HepG2 (cell line): Measurements from ENCODE around the gene PFKL. TPM values are rescaled to one million over a fixed set of nuclear protein-coding genes. Genes with fewer than 3 reads are reported as not detected.
"Not testable (repeated sequence)": the region's sequence is repeated elsewhere in the genome, so short reads cannot be mapped to it uniquely, and the experiment has no call there.

ENCODE experiments used
- BCL3 ChIP-seq: sonication (generic); formaldehyde crosslinking; IDR thresholded peaks from 2 replicates; pipeline ENCODE4 v1.5.1; 2020; ENCODE audit warnings: mild to moderate bottlenecking, missing genetic modification reagents, moderate library complexity
- BCL6 ChIP-seq: IDR thresholded peaks from 2 replicates; pipeline ENCODE4 v1.6.1; 2016; ENCODE audit warnings: missing genetic modification reagents, missing compliant biosample characterization
- CEBPB ChIP-seq: IDR thresholded peaks from 2 replicates; pipeline ENCODE4 v1.6.1; 2011; ENCODE audit warnings: low read depth, low read length, improper control_type of control experiment, borderline replicate concordance
- ERF ChIP-seq: IDR thresholded peaks from 2 replicates; pipeline ENCODE4 v1.6.1; 2018; ENCODE audit warnings: missing biosample characterization, missing genetic modification reagents
- FOXC1 ChIP-seq: sonication (generic); formaldehyde crosslinking; IDR thresholded peaks from 2 replicates; pipeline ENCODE4 v1.8.0; 2022; ENCODE audit warnings: mild to moderate bottlenecking, missing genetic modification reagents, borderline replicate concordance
- FOXK1 ChIP-seq: sonication (generic); formaldehyde crosslinking; IDR thresholded peaks from 2 replicates; pipeline ENCODE4 v1.4.0; 2020; ENCODE audit warnings: low read depth, missing genetic modification reagents, borderline replicate concordance
- GATAD2A ChIP-seq: IDR thresholded peaks from 2 replicates; pipeline ENCODE4 v1.6.1; 2016
- IRF9 ChIP-seq: sonication (generic); formaldehyde crosslinking; IDR thresholded peaks from 2 replicates; pipeline ENCODE4 v1.8.0; 2022; ENCODE audit warnings: missing genetic modification reagents, mild to moderate bottlenecking, borderline replicate concordance
- LCORL ChIP-seq, 2 experiments: fragments of 450-650 bp in 1 of 2; sonication (generic) in 1 of 2; formaldehyde crosslinking in 1 of 2; IDR thresholded peaks; 2 replicates each; pipeline versions ENCODE4 v1.5.0 to v1.6.1; 2017 to 2020; ENCODE audit warnings: antibody characterized with exemption in 1 of 2, missing genetic modification reagents in 1 of 2
- PATZ1 ChIP-seq: sonication (generic); formaldehyde crosslinking; IDR thresholded peaks from 2 replicates; pipeline ENCODE4 v1.4.0; 2020; ENCODE audit warnings: missing genetic modification reagents
- POLR2A ChIP-seq, 2 experiments: IDR thresholded peaks; 2 replicates each; pipeline ENCODE4 v1.6.1; 2011; ENCODE audit warnings: low read depth in 2 of 2, low read length in 2 of 2, mild to moderate bottlenecking in 1 of 2, moderate library complexity in 1 of 2; ENCODE audit not compliant: insufficient read depth in 1 of 2
- ZMYM3 ChIP-seq: sonication (generic); formaldehyde crosslinking; IDR thresholded peaks from 2 replicates; pipeline ENCODE4 v1.5.1; 2020; ENCODE audit warnings: mild to moderate bottlenecking, missing genetic modification reagents
- ZNF331 ChIP-seq: sonication (generic); formaldehyde crosslinking; IDR thresholded peaks from 2 replicates; pipeline ENCODE4 v1.4.0; 2020; ENCODE audit warnings: missing genetic modification reagents
- ZNF343 ChIP-seq: sonication (generic); formaldehyde crosslinking; IDR thresholded peaks from 2 replicates; pipeline ENCODE4 v1.4.0; 2020; ENCODE audit warnings: mild to moderate bottlenecking, missing genetic modification reagents
- ZNF350 ChIP-seq: sonication (generic); formaldehyde crosslinking; IDR thresholded peaks from 2 replicates; pipeline ENCODE4 v1.4.0; 2020; ENCODE audit warnings: mild to moderate bottlenecking, low read depth, missing genetic modification reagents, borderline replicate concordance
- ZNF543 ChIP-seq: sonication (generic); formaldehyde crosslinking; IDR thresholded peaks from 2 replicates; pipeline ENCODE4 v1.4.0; 2020; ENCODE audit warnings: mild to moderate bottlenecking, missing genetic modification reagents
- ZNF687 ChIP-seq: sonication (generic); formaldehyde crosslinking; IDR thresholded peaks from 2 replicates; pipeline ENCODE4 v1.5.1; 2020; ENCODE audit warnings: mild to moderate bottlenecking, missing genetic modification reagents, moderate library complexity
- ZNF772 ChIP-seq: sonication (generic); formaldehyde crosslinking; IDR thresholded peaks from 2 replicates; pipeline ENCODE4 v1.5.0; 2020; ENCODE audit warnings: mild to moderate bottlenecking, missing genetic modification reagents
- polyA plus RNA-seq, 8 experiments: library from polyadenylated mRNA; depleted of rRNA in 3 of 8; stranded (reverse) in 7 of 8; unstranded in 1 of 8; fragments of >200 nt; fragmentation: Illumina TruSeq in 4 of 8; extraction: Trizol in 4 of 8; gene quantifications; 2 replicates each; pipeline versions ENCODE4 v1.2.1 to v1.2.3, GENCODE V29; 2011 to 2016; ENCODE audit warnings: low read depth in 4 of 8, missing spikeins in 1 of 8, mixed read lengths in 1 of 8; ENCODE audit not compliant: insufficient read depth in 1 of 8
- total RNA-seq, 5 experiments: library from RNA; depleted of rRNA; stranded (reverse); fragments of >200 nt; fragmentation: Illumina TruSeq; extraction: Trizol; gene quantifications; 2 replicates each; pipeline ENCODE4 v1.2.3, GENCODE V29; 2016; ENCODE audit warnings: low read depth in 1 of 5

PFKL gene
- total and polyA plus RNA-seq, 2 of the 13 experiments (the other 11 are each of a cell fraction or from before 2014, with no cell fraction given): 92.8 to 106 TPM

- TF ChIP-seq PATZ1 (peak; percentile 69), FOXK1 (CRISPR knock-in tag) (peak; percentile 56; the same call in 1 of the 2 replicates), ZNF687 (peak; percentile 53), BCL6 (CRISPR knock-in tag) (peak; percentile 32; the same call in 1 of the 2 replicates), LCORL (CRISPR knock-in tag; IDR thresholded peaks at IDR 0.05) (peak; percentile 85), ZNF543 (peak; percentile 61; the same call in 1 of the 2 replicates), ZNF331 (CRISPR knock-in tag) (peak; percentile 65; the same call in 1 of the 2 replicates), FOXC1 (CRISPR knock-in tag) (peak; percentile 40; the same call in 1 of the 2 replicates), ERF (0 out of 2 replicates have a peak, but pooled peaks have one; percentile 8), CEBPB (peak; percentile 73), IRF9 (0 out of 2 replicates have a peak, but pooled peaks have one; percentile 9), ZNF772 (CRISPR knock-in tag) (peak; percentile 35; the same call in 1 of the 2 replicates), BCL3 (CRISPR knock-in tag) (0 out of 2 replicates have a peak, but pooled peaks have one; percentile 49), POLR2A (IDR thresholded peaks at IDR 0.05; ENCODE audit: insufficient read depth in 1 of 2, low read depth in 2 of 2, low read length in 2 of 2) (0 out of 4 replicates have a peak, but pooled peaks of 1 of the 2 experiments have one; percentile 1), ZNF350 (CRISPR knock-in tag) (peak; percentile 29; the same call in 1 of the 2 replicates), ZNF343 (CRISPR knock-in tag) (peak; percentile 46; the same call in 1 of the 2 replicates), GATAD2A (peak; percentile 59; the same call in 1 of the 2 replicates), ZMYM3 (CRISPR knock-in tag) (peak; percentile 83)
- TF ChIP-seq LCORL (IDR thresholded peaks at IDR 0.05): not testable (repeated sequence)
Measured at GRCh38 chr21:44302573-44303401, 2.9 kb downstream of the PFKL start (continued).
